ENCODE results near the gene DHCR7. TPM values are rescaled to one million over a fixed set of nuclear protein-coding genes. Genes with fewer than 3 reads are reported as not detected.

DHCR7 gene
- total and polyA plus RNA-seq, 7 donors: 4.9 to 15.1 (median 8.4) TPM

DNA sequence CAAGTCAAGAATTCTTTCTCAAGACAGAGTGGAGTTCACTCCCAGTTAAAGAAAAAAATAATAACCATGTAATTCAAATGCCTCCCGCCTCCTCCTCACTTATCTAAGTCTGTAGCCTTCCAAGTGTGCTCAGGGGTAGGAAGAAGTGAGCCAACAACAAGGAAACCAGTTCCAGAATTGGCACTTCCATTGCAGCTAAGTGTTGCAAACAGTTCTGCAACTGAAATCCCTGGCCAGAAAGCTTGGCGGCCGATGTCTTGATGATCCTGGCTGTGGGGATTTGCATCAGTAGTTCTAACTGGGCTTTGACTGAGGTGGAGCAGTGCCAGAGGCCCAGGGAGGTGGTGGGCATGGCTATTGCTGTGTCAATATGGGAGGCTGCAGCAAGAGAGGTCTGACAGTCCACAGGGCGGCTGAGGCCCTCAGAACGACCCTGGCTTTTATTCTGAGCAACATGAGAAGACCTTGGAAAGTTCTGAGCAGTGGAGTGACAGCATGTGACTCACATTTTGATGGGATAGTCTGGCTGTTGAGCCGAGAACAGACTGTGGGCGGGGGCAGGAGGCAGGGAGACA is 19.2 kb downstream of the DHCR7 start:
- 50 to 54% (median 50%) methylated on average over 7 of the region's 7 CpGs for WGBS, 3 donors
- Histone ChIP-seq H3K27ac (no peak overlapping the region), H3K4me1 (no peaks in the 10 kb centered on the region), H3K27me3 (ENCODE audit: insufficient read depth in 3 of 3, low read length in 2 of 3) (peaks cover 0 to 7% (median 0%) of the 10 kb centered on the region in 3 donors), H3K4me3 (no peak overlapping the region), H3K36me3 (ENCODE audit: insufficient read depth in 1 of 2, low read depth in 1 of 2) (no peaks in the 10 kb centered on the region), H3K9me3 (no peaks in the 10 kb centered on the region)
- DNase-seq (peak in 1 of 2 donors; percentile 64), ATAC-seq (no peak)
- TF ChIP-seq CTCF (IDR thresholded peaks at IDR 0.05): no peak
- intact Hi-C loops (cut with DNase I): loop anchor here in 1 of 2 donors (10.0 kb wide), 1 partner anchor 614 kb away; no protein-coding TSS in a partner anchor

- Histone ChIP-seq H3K9me3 (no peaks in the 10 kb centered on the region), H3K4me1 (no peaks in the 10 kb centered on the region), H3K36me3 (ENCODE audit: insufficient read depth in 1 of 2, low read depth in 1 of 2) (no peaks in the 10 kb centered on the region), H3K4me3 (no peak overlapping the region), H3K27me3 (ENCODE audit: insufficient read depth in 3 of 3, low read length in 2 of 3) (peaks cover 0 to 7% (median 0%) of the 10 kb centered on the region in 3 donors), H3K27ac (no peak overlapping the region)
- no peak for TF ChIP-seq CTCF (IDR thresholded peaks at IDR 0.05)
- WGBS, 3 donors: 64 to 67% (median 64%) methylated on average over 3 of the region's 3 CpGs
- DNase-seq (no peak), ATAC-seq (no peak)
- intact Hi-C loops (cut with DNase I): loop anchor here in 1 of 2 donors (10.0 kb wide), 1 partner anchor 612 kb away; no protein-coding TSS in a partner anchor
Observed at GRCh38 chr11:71426413-71426812, 21.8 kb downstream of the DHCR7 start.

DNA sequence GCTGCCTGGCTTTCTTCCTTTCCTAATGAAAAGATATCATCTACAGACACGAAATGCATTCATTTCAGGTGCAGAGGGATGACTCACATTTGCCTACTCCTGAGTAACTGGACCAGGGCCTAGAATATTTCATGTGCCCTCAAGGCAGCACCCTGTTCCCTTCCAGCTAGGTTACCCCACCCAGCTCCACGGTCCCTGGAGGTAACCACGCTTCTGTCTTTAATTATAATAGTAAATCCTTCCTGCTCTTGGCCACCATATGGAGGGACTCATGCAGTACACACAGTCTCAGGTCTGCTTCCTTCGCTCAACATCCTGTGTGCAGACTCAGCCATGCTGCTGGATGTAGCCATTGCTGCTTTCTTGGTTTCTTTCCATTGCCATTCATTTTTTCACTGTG is 22.3 kb downstream of the DHCR7 start:
- no peak overlapping the region for H3K4me3 ChIP-seq
- no peak overlapping the region for H3K27ac ChIP-seq
- no peak for ATAC-seq

GRCh38 chr11:71425409-71425808 is 22.8 kb downstream of the DHCR7 start:
- TF ChIP-seq CTCF (IDR thresholded peaks at IDR 0.05): no peak

More for the DNA sequence above, 22.3 kb downstream of the DHCR7 start:
- DNase-seq: no peak
- 66 to 77% (median 68%) methylated on average over 4 of the region's 4 CpGs for WGBS, 3 donors
- H3K9me3 ChIP-seq: no peaks in the 10 kb centered on the region
- no peaks in the 10 kb centered on the region for H3K36me3 ChIP-seq (ENCODE audit: insufficient read depth in 1 of 2, low read depth in 1 of 2)
- intact Hi-C loops (cut with DNase I): loop anchor here in 1 of 2 donors (10.0 kb wide), 1 partner anchor 611 kb away; no protein-coding TSS in a partner anchor
- H3K27me3 ChIP-seq (ENCODE audit: insufficient read depth in 3 of 3, low read length in 2 of 3): peaks cover 0 to 7% (median 0%) of the 10 kb centered on the region in 3 donors
- H3K4me1 ChIP-seq: no peaks in the 10 kb centered on the region
- no peak for TF ChIP-seq CTCF (IDR thresholded peaks at IDR 0.05)

More at GRCh38 chr11:71425409-71425808, 22.8 kb downstream of the DHCR7 start:
- peaks cover 0 to 7% (median 0%) of the 10 kb centered on the region in 3 donors for H3K27me3 ChIP-seq (ENCODE audit: insufficient read depth in 3 of 3, low read length in 2 of 3)
- ATAC-seq: no peak
- intact Hi-C loops (cut with DNase I): loop anchor here in 1 of 2 donors (10.0 kb wide), 1 partner anchor 611 kb away; no protein-coding TSS in a partner anchor
- no peaks in the 10 kb centered on the region for H3K36me3 ChIP-seq (ENCODE audit: insufficient read depth in 1 of 2, low read depth in 1 of 2)
- H3K9me3 ChIP-seq: no peaks in the 10 kb centered on the region
- no peak for DNase-seq
- no peak overlapping the region for H3K27ac ChIP-seq
- WGBS, 3 donors: 86 to 91% (median 88%) methylated on average over 2 of the region's 2 CpGs
- no peak overlapping the region for H3K4me3 ChIP-seq
- H3K4me1 ChIP-seq: no peaks in the 10 kb centered on the region

Measured in psoas muscle (tissue), 8 donors.